Panc1 (cell line): Measurements from ENCODE around the gene SMIM20. TPM values are rescaled to one million over a fixed set of nuclear protein-coding genes. Genes with fewer than 3 reads are reported as not detected.

Source experiments
- ATAC-seq: fragments of 200-7000 bp; cut with Tn5 transposase; 2 replicates; pipeline ENCODE4 v1.9.1; 2020; ENCODE audit warnings: mild to moderate bottlenecking, moderate library complexity
- BruUV-seq: library from RNA; stranded (reverse); fragments of 400-500 nt; replicated peaks from 2 replicates; lab custom pipeline; 2021; lab: Mats Ljungman, UMichigan
- CTCF ChIA-PET: fragments of 300-600 bp; sonication (Branson Sonifier 250); formaldehyde crosslinking; loops from one replicate; lab custom pipeline; 2022; ENCODE audit warnings: antibody characterized with exemption; lab: Charles Lee
- POLR2A ChIA-PET: fragments of 300-600 bp; sonication (Branson Sonifier 250); formaldehyde crosslinking; loops from one replicate; lab custom pipeline; 2022; ENCODE audit warnings: antibody characterized with exemption; lab: Charles Lee
- DNase-seq: peaks from one replicate; pipeline ENCODE4 v3.0.0-alpha.2; 2010; ENCODE audit warnings: low read depth, low spot score
- H3K27ac ChIP-seq: 2 replicates; pipeline ENCODE4 v1.5.1; 2011; ENCODE audit warnings: mild to moderate bottlenecking, low read length, inconsistent platforms
- H3K27me3 ChIP-seq: fragments of 200-500 bp; sonication (Bioruptor generic); 2 replicates; pipeline ENCODE4 v1.6.0; 2014; ENCODE audit warnings: low read length, inconsistent platforms; ENCODE audit not compliant: control insufficient read depth, insufficient read depth
- H3K36me3 ChIP-seq: fragments of 200-500 bp; sonication (Bioruptor generic); 2 replicates; pipeline ENCODE4 v1.5.1; 2014; ENCODE audit warnings: inconsistent platforms, mild to moderate bottlenecking, low read length, moderate library complexity; ENCODE audit not compliant: control insufficient read depth, insufficient read depth
- H3K4me1 ChIP-seq: 2 replicates; pipeline ENCODE4 v1.5.1; 2011; ENCODE audit warnings: inconsistent platforms, mild to moderate bottlenecking, low read length, moderate library complexity; ENCODE audit not compliant: control insufficient read depth, insufficient read depth
- H3K4me3 ChIP-seq, 2 experiments: 2 replicates each; pipeline ENCODE4 v1.5.1; 2011 to 2012; ENCODE audit warnings: low read depth in 2 of 2, low read length in 2 of 2, mild to moderate bottlenecking in 2 of 2, inconsistent platforms in 1 of 2, moderate library complexity in 1 of 2
- H3K9me3 ChIP-seq: fragments of 200-500 bp; sonication (Bioruptor generic); 2 replicates; pipeline ENCODE4 v1.5.1; 2014; ENCODE audit warnings: low read depth, mild to moderate bottlenecking, inconsistent platforms, low read length, moderate library complexity; ENCODE audit not compliant: control insufficient read depth, insufficient read depth
- CTCF ChIP-seq: fragments of 450-650 bp; IDR thresholded peaks from 2 replicates; pipeline ENCODE4 v1.5.1; 2017; ENCODE audit warnings: mild to moderate bottlenecking
- POLR2AphosphoS5 ChIP-seq: IDR thresholded peaks from 2 replicates; pipeline ENCODE4 v1.6.1; 2012; ENCODE audit warnings: mild to moderate bottlenecking, low read depth, low read length, moderate library complexity
- SIN3A ChIP-seq: IDR thresholded peaks from 2 replicates; pipeline ENCODE4 v1.6.1; 2012; ENCODE audit warnings: low read depth, mild to moderate bottlenecking, low read length, moderate library complexity, borderline replicate concordance; ENCODE audit not compliant: insufficient read depth
- TCF7L2 ChIP-seq: IDR thresholded peaks from 2 replicates; pipeline ENCODE4 v1.6.1; 2011; ENCODE audit warnings: mild to moderate bottlenecking, low read depth, low read length, inconsistent platforms
- in situ Hi-C: cut with HindIII; loops from 2 replicates; pipeline ENCODE4 v1.10.0; 2016; ENCODE audit warnings: low sequenced_read_pairs, low pct_unique_long_range_greater_than_20kb
- intact Hi-C: fragments of 100-400 bp; cut with micrococcal nuclease; formaldehyde crosslinking; loops from one replicate; pipeline ENCODE4 v1.10.0; 2022; ENCODE audit not compliant: unreplicated experiment
- total RNA-seq: library from RNA; stranded (reverse); gene quantifications from one replicate; pipeline ENCODE4 v1.2.1, GENCODE V29; 2021; ENCODE audit not compliant: unreplicated experiment
- TF ChIP-seq, protein P1 (sequence below), 2 experiments: IDR thresholded peaks; 2 replicates each; pipeline ENCODE4 v1.6.1; 2011 to 2012; ENCODE audit warnings: low read depth in 2 of 2, control low read depth in 1 of 2, low read length in 1 of 2, mild to moderate bottlenecking in 1 of 2, moderate library complexity in 1 of 2; ENCODE audit not compliant: insufficient read depth in 1 of 2

The SMIM20 gene
- total RNA-seq, 1 experiment from 2014 or later = 16.5 TPM

- H3K4me1 ChIP-seq = no peaks in the 10 kb centered on the region
- in situ Hi-C loops = no loop called here
- no peaks in the 10 kb centered on the region for H3K27me3 ChIP-seq
- H3K27ac ChIP-seq = no peak overlapping the region
- no peak for TF ChIP-seq CTCF
- TF ChIP-seq, protein P1, sequence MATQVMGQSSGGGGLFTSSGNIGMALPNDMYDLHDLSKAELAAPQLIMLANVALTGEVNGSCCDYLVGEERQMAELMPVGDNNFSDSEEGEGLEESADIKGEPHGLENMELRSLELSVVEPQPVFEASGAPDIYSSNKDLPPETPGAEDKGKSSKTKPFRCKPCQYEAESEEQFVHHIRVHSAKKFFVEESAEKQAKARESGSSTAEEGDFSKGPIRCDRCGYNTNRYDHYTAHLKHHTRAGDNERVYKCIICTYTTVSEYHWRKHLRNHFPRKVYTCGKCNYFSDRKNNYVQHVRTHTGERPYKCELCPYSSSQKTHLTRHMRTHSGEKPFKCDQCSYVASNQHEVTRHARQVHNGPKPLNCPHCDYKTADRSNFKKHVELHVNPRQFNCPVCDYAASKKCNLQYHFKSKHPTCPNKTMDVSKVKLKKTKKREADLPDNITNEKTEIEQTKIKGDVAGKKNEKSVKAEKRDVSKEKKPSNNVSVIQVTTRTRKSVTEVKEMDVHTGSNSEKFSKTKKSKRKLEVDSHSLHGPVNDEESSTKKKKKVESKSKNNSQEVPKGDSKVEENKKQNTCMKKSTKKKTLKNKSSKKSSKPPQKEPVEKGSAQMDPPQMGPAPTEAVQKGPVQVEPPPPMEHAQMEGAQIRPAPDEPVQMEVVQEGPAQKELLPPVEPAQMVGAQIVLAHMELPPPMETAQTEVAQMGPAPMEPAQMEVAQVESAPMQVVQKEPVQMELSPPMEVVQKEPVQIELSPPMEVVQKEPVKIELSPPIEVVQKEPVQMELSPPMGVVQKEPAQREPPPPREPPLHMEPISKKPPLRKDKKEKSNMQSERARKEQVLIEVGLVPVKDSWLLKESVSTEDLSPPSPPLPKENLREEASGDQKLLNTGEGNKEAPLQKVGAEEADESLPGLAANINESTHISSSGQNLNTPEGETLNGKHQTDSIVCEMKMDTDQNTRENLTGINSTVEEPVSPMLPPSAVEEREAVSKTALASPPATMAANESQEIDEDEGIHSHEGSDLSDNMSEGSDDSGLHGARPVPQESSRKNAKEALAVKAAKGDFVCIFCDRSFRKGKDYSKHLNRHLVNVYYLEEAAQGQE (IDR thresholded peaks at IDR 0.05; ENCODE audit: insufficient read depth in 1 of 2, low read depth in 2 of 2, low read length in 1 of 2) = no peak
- TF ChIP-seq TCF7L2 = no peak
- no peak for TF ChIP-seq POLR2AphosphoS5
- TF ChIP-seq SIN3A = no peak
- CTCF ChIA-PET = no interaction called here
- no peak for ATAC-seq
- intact Hi-C loops = no loop called here
- POLR2A ChIA-PET = no interaction called here
- no peaks in the 10 kb centered on the region for H3K9me3 ChIP-seq
- H3K4me3 ChIP-seq = no peak overlapping the region
- BruUV-seq = no TSS peak
- no peaks in the 10 kb centered on the region for H3K36me3 ChIP-seq
- no peak for DNase-seq
Observed at GRCh38 chr4:25930731-25931354, 16.8 kb downstream of the SMIM20 start.

- Histone ChIP-seq H3K4me1 (no peaks in the 10 kb centered on the region), H3K27me3 (no peaks in the 10 kb centered on the region; the same call in 1 of the 2 replicates), H3K27ac (no peak overlapping the region), H3K36me3 (no peaks in the 10 kb centered on the region), H3K9me3 (no peaks in the 10 kb centered on the region), H3K4me3 (no peak overlapping the region)
- CTCF ChIA-PET = no interaction called here
- no peak for ATAC-seq
- DNase-seq = no peak
- no TSS peak for BruUV-seq
- in situ Hi-C loops (no loop called here), intact Hi-C loops (no loop called here)
- POLR2A ChIA-PET = no interaction called here
- TF ChIP-seq CTCF = no peak
- TF ChIP-seq SIN3A = no peak
- TF ChIP-seq POLR2AphosphoS5 = no peak
- no peak for TF ChIP-seq TCF7L2
- TF ChIP-seq, protein P1 (IDR thresholded peaks at IDR 0.05; ENCODE audit: insufficient read depth in 1 of 2, low read depth in 2 of 2, low read length in 1 of 2) = no peak
Observed at GRCh38 chr4:25936696-25937095, 22.7 kb downstream of the SMIM20 start.
